ENCODE results near the gene COX17. TPM values are rescaled to one million over a fixed set of nuclear protein-coding genes. Genes with fewer than 3 reads are reported as not detected.

Gene COX17
- total and polyA plus RNA-seq, 11 donors = 73.8 to 728 (median 113) TPM

DNA sequence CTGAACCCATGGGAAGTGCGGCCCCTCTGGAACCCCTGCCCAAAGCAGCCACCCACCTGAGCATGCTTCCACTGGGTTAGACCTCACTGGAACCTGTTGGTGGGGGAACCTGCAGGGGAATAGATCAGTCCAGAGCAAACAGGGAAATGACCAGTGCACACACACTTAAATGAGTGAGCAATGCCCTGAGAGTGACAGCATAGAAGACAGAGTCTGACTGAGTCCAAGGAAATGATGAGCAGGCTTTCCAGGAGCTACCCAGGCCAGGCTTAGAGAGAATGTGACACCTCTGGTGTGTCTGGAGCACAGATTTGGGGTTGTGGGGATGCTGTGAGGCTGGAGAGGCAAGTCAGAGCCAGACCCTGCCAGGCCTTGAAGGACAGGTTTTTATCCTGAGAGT lies 51.0 kb downstream of the COX17 start:
- H3K4me1 ChIP-seq = peaks cover 0 to 56% (median 31%) of the 10 kb centered on the region in 12 donors
- no peaks in the 10 kb centered on the region for H3K27me3 ChIP-seq
- 81 to 92% (median 86%) methylated on average over 1 of the region's 1 CpG for WGBS, 4 donors
- DNase-seq (no peak), ATAC-seq (no peak)
- H3K9me3 ChIP-seq = no peaks in the 10 kb centered on the region
- H3K27ac ChIP-seq = peak overlapping the region in 1 of 12 donors; percentile 84
- TF ChIP-seq POLR2A (IDR thresholded peaks at IDR 0.05) = no peak
- TF ChIP-seq, protein P1, sequence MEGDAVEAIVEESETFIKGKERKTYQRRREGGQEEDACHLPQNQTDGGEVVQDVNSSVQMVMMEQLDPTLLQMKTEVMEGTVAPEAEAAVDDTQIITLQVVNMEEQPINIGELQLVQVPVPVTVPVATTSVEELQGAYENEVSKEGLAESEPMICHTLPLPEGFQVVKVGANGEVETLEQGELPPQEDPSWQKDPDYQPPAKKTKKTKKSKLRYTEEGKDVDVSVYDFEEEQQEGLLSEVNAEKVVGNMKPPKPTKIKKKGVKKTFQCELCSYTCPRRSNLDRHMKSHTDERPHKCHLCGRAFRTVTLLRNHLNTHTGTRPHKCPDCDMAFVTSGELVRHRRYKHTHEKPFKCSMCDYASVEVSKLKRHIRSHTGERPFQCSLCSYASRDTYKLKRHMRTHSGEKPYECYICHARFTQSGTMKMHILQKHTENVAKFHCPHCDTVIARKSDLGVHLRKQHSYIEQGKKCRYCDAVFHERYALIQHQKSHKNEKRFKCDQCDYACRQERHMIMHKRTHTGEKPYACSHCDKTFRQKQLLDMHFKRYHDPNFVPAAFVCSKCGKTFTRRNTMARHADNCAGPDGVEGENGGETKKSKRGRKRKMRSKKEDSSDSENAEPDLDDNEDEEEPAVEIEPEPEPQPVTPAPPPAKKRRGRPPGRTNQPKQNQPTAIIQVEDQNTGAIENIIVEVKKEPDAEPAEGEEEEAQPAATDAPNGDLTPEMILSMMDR (IDR thresholded peaks at IDR 0.05) = no peak
- no peak overlapping the region for H3K4me3 ChIP-seq
- intact Hi-C loops (cut with DNase I) = loop anchor here in 1 of 10 donors (5.0 kb wide), 1 partner anchor 44 kb away; no protein-coding TSS in a partner anchor
- H3K36me3 ChIP-seq = no peaks in the 10 kb centered on the region

DNA sequence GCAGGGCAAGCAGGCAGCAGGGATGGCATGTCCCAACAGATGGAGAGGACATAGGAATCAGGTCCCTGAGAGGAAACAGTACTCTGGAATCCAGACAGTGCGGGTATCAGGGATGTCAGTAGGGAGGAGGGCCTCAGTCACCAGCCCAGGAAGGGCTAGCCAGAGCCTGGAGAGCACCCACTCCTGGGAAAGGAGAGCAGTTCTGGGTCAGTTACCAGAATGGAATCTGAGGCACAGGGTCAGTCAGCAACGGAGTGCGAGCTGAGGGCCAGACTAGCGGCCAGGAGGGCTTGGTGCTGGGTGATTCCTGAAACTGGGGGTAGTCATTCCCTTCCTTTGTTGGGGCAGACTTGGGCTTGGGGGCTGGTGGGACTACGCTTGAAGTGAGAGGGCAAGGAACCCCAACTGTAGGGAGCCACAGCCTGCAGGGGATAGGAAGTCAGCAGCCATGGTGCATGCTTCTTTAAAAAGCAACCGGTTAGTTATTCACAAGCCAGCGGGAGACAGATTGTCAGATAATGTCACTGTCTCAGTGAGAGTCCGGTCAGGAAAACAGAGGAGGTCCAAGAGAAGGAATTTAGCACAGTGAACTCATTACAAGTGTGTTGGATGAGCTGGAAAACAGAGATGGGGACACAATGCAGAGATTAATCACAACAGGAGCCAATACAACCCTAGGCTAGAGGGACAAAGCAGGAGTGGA lies 51.6 kb downstream of the COX17 start:
- ATAC-seq (peak in 1 of 4 donors; percentile 2), DNase-seq (no peak)
- Histone ChIP-seq H3K4me3 (no peak overlapping the region), H3K36me3 (no peaks in the 10 kb centered on the region), H3K9me3 (no peaks in the 10 kb centered on the region), H3K4me1 (peaks cover 0 to 50% (median 27%) of the 10 kb centered on the region in 12 donors), H3K27me3 (no peaks in the 10 kb centered on the region), H3K27ac (peak overlapping the region in 1 of 12 donors; percentile 3)
- intact Hi-C loops (cut with DNase I) = loop anchor here in 1 of 10 donors (5.0 kb wide), 1 partner anchor 43 kb away; no protein-coding TSS in a partner anchor
- WGBS, 4 donors = 59 to 75% (median 63%) methylated on average over 8 of the region's 8 CpGs
- TF ChIP-seq POLR2A (IDR thresholded peaks at IDR 0.05) = no peak
- TF ChIP-seq, protein P1 (IDR thresholded peaks at IDR 0.05) = no peak

DNA sequence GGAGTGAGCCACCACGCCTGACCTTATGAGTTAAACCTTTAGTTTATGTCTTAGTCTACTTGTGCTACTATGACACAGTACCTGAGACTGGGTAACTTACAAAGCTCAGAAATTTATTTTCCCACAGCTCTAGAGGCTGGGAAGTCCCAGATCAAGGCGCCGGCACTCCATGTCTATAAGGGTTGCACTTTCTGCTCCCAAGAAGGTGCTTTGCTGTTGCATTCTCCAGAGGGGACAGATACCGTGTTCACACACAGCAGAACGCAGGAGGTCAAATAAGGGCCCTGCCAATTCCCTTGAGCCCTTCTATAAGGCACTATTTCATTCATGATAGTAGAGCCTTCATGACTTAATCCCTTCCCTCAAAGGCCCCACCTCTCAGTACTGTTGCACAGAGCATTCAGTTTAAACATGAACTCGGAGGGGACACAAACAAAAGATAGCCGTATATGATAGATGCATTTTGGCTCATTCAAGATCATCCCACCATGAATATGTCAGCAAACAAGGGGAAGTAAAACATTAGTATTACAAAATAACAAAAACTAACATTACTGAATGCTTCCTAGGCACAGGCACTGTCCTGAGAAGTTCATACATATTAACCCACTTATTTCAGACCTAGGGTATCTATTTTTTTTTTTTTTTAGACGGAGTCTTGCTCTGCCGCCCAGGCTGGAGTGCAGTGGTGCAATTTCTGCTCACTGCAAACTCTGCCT lies 53.0 kb downstream of the COX17 start:
- ATAC-seq (no peak), DNase-seq (no peak)
- intact Hi-C loops (cut with DNase I) = loop anchor here in 1 of 10 donors (5.0 kb wide), 1 partner anchor 422 kb away; no protein-coding TSS in a partner anchor
- H3K9me3 ChIP-seq = no peaks in the 10 kb centered on the region
- no peak overlapping the region for H3K4me3 ChIP-seq
- WGBS, 4 donors = 93 to 95% (median 94%) methylated on average over 9 of the region's 9 CpGs
- H3K4me1 ChIP-seq = peaks cover 0 to 36% (median 17%) of the 10 kb centered on the region in 12 donors
- no peak overlapping the region for H3K27ac ChIP-seq
- TF ChIP-seq, protein P1 (IDR thresholded peaks at IDR 0.05) = no peak
- TF ChIP-seq POLR2A (IDR thresholded peaks at IDR 0.05) = no peak
- no peaks in the 10 kb centered on the region for H3K36me3 ChIP-seq
- H3K27me3 ChIP-seq = no peaks in the 10 kb centered on the region

DNA sequence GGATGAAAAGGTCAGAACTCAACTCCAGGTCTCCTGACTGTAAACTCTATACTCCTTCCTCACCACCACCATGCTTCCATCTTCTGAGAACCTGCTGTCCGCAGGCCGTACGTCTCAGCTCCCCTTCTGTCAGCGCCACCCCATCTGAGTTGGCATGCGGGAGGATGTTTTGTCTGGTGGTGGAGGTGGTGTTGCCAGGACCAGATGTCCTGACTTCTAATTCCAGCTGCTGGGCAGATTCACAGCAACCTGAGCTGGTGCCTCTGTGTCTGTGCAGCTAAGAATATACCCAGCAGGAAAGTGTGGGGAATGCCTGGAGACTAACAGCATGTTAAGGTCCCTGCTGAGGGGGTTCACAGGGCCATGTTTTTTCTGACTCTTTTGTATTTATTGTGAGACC lies 56.3 kb downstream of the COX17 start:
- TF ChIP-seq, protein P1 (IDR thresholded peaks at IDR 0.05) = no peak
- TF ChIP-seq POLR2A (IDR thresholded peaks at IDR 0.05) = no peak
- no peak for ATAC-seq
- 87 to 96% (median 93%) methylated on average over 5 of the region's 5 CpGs for WGBS, 4 donors
- Histone ChIP-seq H3K4me1 (peaks cover 0 to 8% (median 0%) of the 10 kb centered on the region in 12 donors), H3K9me3 (no peaks in the 10 kb centered on the region), H3K27ac (no peak overlapping the region), H3K36me3 (no peaks in the 10 kb centered on the region), H3K27me3 (no peaks in the 10 kb centered on the region), H3K4me3 (no peak overlapping the region)
- intact Hi-C loops (cut with DNase I) = loop anchor here in 1 of 10 donors (5.0 kb wide), 1 partner anchor 419 kb away; no protein-coding TSS in a partner anchor
- no peak for DNase-seq

Data from heart left ventricle (tissue), 16 donors.